ENCODE measurements around the gene MEIS1.
A peak's percentile ranks its signal among the peaks of the same experiment; 100 is the strongest.
"Not testable (repeated sequence)": the region's sequence is repeated elsewhere in the genome, so short reads cannot be mapped to it uniquely, and the experiment has no call there.

The MEIS1 gene

DNA sequence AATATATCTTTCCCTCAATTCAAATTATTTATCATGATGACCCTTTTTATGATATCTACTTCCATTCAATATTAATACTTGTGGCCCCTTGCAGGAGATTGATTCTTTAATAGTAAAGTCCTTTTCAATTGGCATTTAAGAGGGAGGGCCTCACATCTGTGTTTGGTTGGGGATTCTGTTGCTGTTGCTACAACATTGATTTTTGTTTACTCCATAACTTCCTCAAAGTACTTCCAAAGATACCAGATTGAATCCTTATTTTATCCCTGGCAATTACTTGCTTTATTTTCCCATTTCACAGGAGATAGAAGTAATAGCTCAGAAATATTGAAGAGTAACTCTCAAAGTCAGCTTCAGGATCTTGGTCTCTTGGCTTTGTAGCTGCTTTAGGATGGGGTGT is 32.8 kb downstream of the MEIS1 start:
- no peak for DNase-seq (ENCODE audit: low spot score)

DNA sequence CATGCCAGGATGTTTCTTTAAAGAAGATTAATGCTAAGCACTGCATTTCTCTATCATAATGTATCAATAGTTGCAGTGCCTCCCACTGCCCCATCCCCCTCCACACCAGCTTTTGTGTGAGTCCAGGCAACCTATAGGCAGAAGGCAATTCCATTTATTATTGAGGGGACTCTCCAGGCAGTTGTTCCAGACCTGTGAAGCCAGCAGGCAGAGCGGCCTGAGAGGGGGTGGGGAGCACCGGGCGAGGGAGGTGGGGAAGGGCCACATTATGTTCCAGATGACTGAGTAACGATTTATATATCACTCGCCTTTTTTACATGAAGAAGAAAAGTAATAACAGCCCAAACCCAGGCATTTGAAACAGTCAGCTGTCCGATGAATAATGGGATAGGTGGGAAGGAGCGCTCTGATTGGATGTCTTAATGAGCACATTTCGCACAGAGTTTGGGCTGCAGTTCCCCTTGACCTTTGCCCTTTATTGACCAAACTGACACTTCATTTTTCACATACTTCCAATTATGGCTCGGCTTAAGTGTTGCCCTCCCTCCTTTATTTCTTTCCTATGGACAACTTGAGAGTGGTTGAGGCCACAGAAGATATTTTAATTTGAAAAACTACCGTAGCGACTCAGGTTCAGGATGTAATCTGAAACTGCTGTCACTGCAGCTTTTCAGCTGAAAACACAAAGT is 34.4 kb downstream of the MEIS1 start:
- no peak for DNase-seq (ENCODE audit: low spot score)

DNA sequence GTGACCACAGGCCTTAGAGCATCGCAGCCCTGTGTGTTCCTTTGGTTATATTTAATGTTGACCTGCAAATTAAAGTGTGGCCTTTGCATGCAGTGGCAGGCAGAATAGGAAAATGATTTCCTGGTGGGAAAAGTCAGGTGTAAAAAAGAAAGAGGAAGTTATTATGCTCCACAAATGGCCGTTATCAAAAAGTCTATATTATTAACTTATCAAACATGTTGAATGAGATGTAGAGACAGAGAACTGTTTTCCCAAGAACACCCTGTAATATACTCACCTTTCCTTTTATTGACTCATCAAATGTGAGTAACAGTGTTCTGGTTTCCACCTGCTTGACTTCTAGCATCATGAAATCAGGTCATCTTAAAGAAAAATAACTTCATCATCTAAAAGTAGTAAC is 35.3 kb downstream of the MEIS1 start:
- no peak for DNase-seq (ENCODE audit: low spot score)

DNA sequence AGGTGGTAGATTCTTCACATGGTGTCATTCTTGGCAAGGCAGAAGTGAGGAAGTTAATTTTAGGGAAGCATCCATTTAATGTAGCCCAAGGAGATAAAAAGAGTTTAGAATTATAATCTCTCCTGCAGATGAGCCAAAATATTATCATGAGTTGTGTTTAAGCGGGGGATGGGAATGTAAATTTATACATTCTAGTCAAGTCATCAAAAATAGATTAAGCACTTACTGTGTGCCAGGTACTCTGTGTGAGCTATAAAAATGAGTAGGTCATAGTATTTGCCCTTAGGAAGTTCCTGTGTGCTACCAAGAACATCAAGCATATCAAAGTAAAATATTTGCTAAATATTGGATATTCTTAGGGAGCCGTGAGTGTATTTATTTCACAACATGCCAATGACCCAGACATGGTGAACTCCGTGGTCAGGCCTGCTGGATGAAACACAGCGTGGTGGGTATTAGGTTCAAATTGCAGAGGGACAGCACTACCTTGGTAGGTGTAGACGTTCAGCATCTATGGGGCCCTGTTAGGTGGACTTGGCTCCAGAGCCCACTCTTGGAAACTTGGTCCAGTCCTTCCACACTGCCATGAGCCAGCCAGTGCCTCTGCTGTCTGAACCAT is 37.4 kb downstream of the MEIS1 start:
- DNase-seq (ENCODE audit: low spot score) = no peak

DNA sequence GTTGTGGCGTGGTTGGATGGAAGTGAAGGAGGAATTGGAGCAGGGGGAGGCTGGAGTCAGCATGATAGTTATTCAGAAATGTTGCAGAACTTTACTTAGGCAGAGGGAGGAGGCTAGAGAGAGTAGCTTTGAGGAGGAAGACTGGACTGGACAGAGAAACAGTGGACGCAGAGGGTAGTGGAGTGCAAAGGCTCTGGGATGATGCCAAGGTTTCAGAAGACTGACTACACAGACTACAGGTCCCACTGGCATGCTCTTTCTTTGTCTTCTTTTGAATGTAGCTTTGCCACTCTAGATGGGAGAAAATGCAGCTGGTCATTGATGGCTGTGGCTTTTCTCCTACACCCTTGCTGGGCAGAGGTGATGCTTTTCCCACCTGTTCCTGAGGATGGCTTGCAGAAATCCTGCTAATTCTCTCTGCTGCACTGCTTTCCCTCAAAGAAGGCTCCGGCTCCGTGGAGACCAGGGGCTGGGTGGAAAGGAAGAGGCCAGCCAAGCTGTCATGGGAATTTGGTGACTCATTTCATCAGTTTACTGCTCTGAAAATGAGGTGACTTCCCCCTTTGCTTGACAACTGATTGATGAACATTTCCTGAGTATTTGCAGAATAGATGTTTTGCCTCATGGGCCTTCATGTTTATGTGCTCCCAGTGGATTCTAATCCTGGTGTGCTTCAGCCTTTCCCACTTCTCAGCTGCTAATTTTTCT is 42.4 kb downstream of the MEIS1 start:
- DNase-seq (ENCODE audit: low spot score) = no peak

DNA sequence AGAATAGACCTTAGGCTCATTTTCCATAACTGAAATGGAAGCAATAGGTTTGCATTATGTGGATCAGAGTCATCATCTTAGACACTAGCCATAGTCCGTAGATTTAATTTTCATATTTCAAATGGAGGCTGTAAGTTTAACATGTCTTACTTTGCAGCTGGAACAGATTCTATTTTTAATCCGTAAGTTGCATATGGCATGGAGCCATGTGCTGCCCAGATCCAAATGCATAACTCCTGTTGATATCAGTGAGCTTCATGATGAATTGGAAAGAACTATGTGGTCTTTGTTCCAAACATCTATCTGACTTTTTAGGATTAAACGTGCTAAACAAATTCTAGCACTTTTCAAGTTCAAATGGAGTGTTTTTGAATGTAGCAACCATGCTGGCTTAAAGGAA is 43.4 kb downstream of the MEIS1 start:
- no peak for DNase-seq (ENCODE audit: low spot score)

DNA sequence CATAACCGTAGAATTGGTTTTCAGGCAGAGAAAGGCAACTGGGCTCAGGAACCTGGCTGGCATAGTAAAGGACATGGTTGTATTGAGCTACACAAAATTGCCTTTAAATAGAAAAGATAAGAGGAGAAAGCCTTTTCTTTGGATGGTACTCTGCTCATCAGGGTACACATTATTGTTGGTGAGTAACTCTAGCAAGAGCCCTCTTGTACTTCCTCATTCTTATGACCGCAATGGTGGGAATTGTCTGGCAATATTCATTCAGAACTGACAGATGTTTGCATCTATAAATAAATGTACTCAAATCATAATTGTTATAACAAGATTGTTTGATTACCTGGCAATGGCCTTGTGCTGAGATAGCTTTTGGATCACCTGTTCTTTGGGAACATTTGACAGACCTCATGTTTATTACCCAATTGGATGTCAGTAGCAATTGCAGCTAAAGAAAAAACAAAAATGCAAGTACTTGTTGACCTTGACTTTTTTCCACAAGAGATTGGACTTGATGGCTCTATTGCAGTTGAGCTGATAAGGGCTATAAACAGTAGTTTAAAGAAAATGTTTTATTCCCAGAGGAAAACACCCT is 43.9 kb downstream of the MEIS1 start:
- no peak for DNase-seq (ENCODE audit: low spot score)

DNA sequence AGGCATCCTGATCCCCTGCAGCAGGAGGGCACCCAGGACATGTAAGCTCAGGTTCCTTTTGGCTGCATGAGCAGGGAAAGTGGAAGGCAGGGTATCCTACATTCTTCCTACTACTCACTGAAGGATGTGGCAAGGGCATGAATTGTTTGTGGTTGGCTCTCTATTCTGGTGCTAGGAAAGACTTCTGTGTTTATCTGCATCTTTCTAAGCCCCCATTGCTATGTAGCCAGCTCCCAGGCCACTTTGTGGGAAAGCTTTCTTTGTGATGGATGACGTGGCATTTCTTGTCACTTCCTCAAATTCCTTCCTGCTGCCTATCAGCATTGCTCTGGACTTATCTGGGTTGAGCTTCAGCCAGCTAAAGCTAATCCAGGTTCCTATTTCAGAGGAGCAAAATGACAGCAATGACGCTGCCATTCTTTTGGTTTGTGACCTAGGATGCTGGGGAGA is 46.2 kb downstream of the MEIS1 start:
- peak; percentile 4 for DNase-seq (ENCODE audit: low spot score)

DNA sequence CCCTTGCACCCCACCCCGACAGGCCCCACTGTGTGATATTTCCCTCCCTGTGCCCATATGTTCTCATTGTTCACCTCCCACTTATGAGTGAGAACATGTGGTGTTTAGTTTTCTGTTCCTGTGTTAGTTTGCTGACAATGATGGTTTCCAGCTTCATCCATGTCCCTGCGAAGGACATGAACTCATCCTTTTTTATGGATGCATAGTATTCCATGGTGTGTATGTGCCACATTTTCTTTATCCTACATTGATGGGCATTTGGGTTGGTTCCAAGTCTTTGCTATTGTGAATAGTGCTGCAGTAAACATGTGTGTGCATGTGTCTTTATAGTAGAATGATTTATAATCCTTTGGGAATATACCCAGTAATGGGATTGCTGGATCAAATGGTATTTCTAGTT is 50.3 kb downstream of the MEIS1 start:
- not testable (repeated sequence) for DNase-seq (ENCODE audit: low spot score)

DNA sequence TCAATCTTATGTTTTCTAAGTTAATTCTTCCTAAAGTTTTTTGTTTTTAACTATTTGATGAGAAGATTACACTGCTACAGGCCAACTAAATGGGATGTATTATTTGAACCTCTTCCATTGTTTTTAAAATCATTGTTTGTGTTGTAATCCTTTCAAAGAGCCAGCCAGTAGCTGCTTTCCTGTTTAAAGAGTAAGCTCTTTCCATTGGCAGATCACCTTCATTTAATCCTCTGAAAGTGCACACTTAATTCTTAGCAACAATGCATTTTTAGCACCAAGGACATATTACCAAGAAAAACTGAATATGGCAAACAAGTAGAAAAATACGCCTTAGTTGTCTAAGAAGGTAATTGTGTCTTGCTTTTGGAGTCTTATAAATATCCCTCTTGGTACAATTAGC is 54.0 kb downstream of the MEIS1 start:
- no peak for DNase-seq (ENCODE audit: low spot score)

DNA sequence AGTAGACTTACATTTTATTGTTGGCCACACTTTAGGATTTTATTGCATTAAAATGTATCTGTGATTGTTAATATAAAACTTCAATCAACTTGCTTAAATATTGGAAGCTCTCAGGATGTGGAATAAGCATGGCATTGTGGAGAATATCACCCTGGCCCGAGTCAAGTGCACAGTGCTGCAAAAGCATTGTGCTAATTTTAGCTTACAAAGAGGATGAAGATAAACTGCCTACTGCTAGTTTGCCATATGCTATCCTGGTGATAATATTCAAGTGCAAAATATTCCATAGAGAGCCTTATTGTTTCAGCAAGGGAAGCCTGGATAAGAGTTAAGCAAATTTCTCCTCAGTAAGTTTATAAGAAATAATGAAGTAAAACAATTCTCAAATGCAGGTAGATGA is 54.5 kb downstream of the MEIS1 start:
- no peak for DNase-seq (ENCODE audit: low spot score)

DNA sequence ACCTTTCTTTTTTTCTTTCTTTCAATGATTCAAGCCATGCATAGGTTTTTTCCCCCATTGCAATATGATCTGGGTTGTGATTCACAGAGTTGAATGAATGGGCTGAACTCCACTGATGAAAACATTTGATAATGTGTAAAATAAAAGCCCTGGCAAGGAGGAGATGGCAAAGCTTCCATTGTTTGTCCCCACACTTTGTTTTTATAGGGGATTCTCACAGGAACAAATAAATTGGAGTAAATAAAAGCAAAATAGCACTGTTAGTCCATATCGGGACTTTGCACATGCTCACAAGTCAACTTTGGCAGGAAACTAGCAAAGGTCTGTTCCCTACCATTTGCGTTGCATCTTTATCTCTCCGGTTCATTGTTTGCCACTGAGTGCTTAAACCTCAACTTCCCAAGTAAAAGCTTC is 55.7 kb downstream of the MEIS1 start:
- no peak for DNase-seq (ENCODE audit: low spot score)

DNA sequence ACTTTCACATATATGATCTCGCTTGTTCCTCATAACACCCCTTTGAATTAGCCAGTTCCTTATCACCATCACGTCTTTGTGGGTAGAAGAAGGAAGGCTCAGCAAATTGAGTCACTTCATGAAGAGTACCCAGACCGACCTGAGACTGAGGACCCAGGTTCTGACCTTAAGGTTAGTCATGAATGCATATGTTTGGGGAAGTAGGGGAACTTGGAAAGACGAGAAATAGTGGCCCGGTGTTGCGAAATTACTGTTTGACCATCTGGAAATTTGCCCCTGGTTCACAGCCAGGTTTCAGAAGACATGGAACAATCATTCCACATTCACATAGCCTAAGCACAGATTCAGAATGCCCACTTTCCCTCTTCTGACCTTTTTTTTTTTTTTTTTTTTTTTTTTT is 59.8 kb downstream of the MEIS1 start:
- peak; percentile 43 for DNase-seq (ENCODE audit: low spot score)

DNA sequence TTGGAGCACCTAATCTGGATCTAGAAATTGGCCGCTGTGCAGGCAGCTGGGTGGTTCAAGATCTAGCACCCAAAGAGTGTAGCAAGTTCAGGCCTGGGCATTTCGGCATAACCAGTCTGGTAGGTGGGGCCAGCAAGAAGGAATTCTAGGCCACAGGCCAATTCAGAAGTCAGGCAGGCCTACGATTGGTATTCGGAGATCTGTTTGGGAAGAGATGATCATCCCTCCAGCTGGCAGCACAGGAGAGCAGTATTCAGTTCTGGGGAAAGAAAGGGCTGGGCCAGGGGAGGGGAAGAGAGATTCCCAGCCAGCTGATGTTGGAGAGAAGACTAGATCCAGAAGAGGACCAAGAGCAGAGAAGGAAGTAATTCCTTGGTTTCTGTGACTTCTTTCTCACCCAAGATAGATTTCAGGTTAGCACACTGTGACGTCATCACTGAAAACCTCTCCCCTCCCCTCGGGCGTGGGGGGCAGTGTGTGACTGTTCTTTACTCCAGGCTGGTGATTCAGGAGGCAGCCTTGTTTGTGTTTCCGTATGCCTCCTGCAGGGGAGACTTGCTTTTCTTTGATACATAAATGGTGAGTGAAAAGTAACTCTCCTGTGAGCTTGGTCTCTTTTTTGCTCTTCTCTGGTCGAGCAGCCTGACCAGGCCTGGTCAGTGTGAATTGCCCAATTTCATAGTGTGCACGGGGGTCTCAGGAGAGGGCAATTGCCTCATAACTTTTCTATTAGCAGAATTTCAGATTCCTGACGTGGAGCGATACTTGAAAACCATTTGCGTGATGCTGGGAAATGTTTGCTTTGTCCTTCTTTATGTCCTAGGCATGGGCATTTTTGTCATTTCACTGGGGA is 61.1 kb downstream of the MEIS1 start:
- DNase-seq (ENCODE audit: low spot score) = peak; percentile 81

DNA sequence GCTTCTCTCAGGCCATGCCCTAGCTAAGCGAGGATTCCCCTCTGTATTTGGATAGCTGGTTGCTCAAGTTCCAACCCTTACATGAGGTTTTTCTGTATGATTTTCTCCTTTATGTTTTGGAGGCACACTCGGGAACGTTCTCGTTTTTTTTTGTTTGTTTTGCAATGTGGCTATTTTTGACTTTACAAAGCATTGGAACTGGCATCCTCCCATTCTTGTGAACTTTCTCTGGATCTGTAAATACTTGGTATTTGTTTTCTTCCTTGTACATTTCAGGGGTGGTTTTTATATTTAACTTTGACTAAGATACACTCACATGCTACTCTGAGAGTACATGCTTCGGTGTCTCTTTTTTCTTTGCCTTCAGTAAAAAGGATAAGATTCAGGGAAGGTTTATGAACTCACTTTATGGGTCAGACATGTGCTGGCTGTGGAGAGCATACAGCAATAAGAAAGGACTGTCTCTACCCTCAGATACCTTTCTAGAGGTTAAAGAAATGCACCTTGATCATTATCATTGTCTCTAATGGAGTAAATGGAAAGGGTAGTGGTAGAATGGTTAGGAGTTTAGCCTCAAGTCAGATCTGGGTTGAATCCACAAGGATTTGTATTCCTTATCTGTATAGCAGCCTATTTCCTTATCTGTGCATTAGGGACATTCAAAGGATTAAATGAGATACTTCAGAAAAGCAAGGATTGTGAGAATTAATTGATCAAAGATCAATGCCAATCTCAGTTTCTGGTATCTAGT is 61.9 kb downstream of the MEIS1 start:
- no peak for DNase-seq (ENCODE audit: low spot score)

DNA sequence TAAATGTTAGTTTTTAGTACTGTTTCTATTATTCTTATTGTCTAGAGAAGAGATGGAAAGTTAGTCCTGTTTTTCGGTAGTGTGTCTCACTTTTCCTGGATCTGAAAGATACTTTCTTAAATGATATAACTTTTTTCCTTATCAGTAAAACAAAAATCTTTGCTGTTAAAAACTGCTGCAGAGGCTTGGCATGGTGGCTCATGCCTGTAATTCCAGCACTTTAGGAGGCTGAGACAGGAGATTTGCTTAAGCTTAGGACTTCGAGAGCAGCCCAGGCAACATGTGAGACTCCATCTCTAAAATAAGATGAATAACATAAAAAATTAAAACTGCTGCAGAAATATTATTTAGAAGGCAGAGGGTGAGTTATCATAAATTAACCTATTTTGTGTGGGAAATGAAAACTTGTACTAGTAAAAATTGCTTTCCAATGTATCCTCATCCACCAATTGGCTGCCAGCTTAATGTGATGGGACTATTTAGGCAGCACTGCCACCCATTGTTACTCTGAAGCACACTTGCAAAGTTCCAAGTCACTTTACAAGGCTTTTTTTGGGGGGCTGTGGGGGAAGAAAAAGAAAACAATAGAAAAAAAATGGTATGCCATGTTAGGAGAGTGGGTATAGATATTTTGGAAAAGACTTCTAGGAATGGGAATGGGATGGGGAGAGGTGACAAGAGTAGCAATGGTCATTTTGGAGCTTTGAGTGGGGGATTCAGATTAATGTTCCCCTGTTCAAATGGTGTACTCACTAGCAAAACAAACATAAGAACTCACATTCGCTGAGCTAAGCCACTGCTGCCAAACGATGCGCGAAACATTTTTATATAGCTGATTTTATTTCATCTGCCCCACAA is 62.7 kb downstream of the MEIS1 start:
- no peak for DNase-seq (ENCODE audit: low spot score)

DNA sequence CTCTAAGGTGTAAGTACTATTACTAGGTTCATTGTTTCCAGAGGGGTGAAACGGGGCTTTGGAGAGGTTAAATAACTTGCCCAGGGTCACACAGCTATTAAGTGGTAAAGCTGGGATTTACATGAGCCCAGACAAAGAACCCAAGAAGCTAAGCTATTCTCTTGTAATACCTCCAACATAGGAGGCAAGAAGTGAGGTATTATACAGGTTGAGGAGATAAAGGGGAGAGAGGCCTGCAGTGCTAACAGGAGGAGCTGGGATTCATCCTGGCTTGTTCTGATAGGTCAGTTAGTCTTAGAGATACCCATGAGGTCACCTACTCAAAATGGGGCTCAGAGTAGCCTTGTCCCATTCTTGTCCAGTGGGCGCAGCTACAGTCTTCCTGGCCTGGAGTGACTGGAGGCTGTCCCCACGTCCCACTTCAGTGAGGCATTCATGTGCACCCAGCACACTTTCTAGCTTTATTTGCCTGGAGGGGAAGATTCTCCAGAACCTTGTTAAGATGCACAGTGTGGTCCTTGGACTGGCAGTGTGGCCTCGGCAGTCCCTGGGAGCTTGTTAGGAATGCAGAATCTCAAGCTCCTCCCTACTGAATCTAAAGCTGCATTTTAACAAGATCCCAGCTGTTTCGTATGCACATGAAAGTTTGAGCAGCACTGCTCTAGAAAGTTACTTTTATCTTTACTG is 63.5 kb downstream of the MEIS1 start:
- no peak for DNase-seq (ENCODE audit: low spot score)

DNA sequence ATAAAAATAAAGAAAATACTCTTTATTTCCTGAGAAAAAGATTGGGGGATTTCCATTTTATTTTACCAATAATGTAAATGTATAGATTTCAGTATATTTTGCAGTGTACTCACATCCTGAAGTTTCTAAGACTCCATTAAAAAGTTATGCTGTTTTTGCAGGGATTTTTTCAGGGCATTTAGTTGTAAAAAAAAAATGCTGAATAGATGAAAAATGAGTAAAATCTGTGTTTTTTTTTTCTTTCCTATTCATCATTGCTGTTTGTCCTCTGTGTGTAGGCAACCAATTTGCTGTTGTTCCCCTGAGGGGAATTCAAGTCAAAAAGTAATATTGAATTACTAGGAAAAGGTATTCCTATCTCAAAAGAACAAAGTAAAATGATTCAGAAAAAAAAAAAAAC is 66.3 kb downstream of the MEIS1 start:
- DNase-seq (ENCODE audit: low spot score) = no peak

DNA sequence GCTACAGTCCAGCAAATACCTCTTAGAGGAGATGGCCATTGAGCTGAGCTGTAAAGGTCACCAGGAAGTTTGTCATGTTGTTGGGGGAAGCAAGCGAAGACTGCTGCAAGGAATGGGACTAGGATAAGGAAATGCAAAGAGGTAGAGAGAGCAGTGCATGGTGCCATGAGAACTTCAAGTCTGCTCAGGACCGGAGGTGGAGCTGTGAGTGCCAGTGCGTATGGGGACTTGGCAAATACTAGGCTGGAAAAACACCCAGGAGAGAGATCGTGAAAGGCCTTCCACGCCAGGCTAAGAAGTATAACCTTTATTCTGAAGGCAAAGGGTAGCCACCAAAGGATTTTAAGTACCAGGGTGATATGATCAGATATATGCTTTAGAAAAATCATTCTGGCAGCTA is 71.3 kb downstream of the MEIS1 start:
- DNase-seq (ENCODE audit: low spot score) = no peak

DNA sequence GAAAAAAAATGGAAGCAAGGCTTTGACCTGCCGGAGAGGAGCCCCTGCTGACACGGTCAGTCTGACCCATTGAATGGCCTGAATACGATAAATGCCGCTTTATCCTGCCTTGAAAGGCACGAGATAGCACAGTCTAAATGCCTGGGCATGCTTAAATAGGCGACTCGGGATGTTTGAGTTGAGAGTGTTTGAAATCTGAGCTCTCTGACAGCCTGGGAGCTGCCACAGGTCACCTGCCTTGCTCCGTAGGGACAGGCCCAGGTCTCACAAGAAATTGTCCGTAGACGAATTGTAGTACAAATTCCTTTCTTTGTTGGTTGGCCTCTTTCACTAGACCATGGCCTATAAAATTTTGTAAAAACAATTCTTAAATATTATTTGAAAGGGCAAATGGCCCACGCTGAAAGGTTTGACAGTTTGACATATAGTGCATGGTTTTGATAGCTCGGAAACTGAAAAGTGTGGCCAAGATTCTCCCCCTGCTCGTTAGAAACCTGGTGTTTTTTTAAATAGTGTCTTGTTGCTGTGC is 72.8 kb downstream of the MEIS1 start:
- DNase-seq (ENCODE audit: low spot score) = no peak
